Left cardiac atrium (tissue), 4 donors: ENCODE results near the gene USP33. TPM values are rescaled to one million over a fixed set of nuclear protein-coding genes. Genes with fewer than 3 reads are reported as not detected.
"Not testable (repeated sequence)": the region's sequence is repeated elsewhere in the genome, so short reads cannot be mapped to it uniquely, and the experiment has no call there.

Experiments used
- ATAC-seq, 2 donors: fragments of 200-7000 bp; cut with Tn5 transposase; one replicate each; pipeline ENCODE4 v1.9.1; 2020; ENCODE audit warnings: mild to moderate bottlenecking in 2 of 2, moderate library complexity in 2 of 2
- DNase-seq: peaks from one replicate; pipeline ENCODE4 v3.0.0-alpha.2; 2020
- intact Hi-C, 2 donors: fragments of 100-400 bp; cut with DNase I; formaldehyde crosslinking; loops; one replicate each; pipeline versions ENCODE4 v1.14.1 to v1.15.1; 2022 to 2023
- long read RNA-seq: library from polyadenylated mRNA; unstranded; transcript quantifications from one replicate; pipeline ENCODE4 v2.0.0, GENCODE V29; 2021
- total RNA-seq, 2 donors: library from RNA; stranded (reverse); fragmentation: NEBNext Ultra II Directional; extraction: Animal tissue kit (Norgen Biotek cat#: 25700); gene quantifications; one replicate each; pipeline ENCODE4 v1.2.1, GENCODE V29; 2021
- donor health status: DM: no; HTN: yes; CAD: no.
- donor health status: DM: no; HTN: yes; CAD: no; lungs with severe emphysema.
- donor health status: DM: yes; HTN: yes; CAD: no.
- donor health status: Dilated cardiomyopathy.

USP33 gene
- total RNA-seq: 10 to 100 TPM; 32.5 to 36.1 TPM
- long read RNA-seq, full-length matches to known transcripts: 23 of 58 reads
- long read RNA-seq, partial matches to known transcripts: 16 of 58 reads
- long read RNA-seq, other reads (novel, unspliced or antisense): 19 of 58 reads

GRCh38 chr1:77759071-77760028 lies at the start of gene USP33:
Gene USP33, minus strand, starts transcription at chr1:77759852. Its CDS starts 18,155 bp downstream, at chr1:77741697.
- ATAC-seq: peak; percentile 99
- intact Hi-C loops: no loop called here
- DNase-seq: peak; percentile 92

- DNase-seq (no peak), ATAC-seq (no peak)
- intact Hi-C loops: no loop called here
Observed at GRCh38 chr1:77803371-77803770, 43.7 kb upstream of the USP33 start.

- intact Hi-C loops: no loop called here
- DNase-seq (no peak), ATAC-seq (no peak)
Observed at GRCh38 chr1:77802026-77802425, 42.4 kb upstream of the USP33 start.

DNA sequence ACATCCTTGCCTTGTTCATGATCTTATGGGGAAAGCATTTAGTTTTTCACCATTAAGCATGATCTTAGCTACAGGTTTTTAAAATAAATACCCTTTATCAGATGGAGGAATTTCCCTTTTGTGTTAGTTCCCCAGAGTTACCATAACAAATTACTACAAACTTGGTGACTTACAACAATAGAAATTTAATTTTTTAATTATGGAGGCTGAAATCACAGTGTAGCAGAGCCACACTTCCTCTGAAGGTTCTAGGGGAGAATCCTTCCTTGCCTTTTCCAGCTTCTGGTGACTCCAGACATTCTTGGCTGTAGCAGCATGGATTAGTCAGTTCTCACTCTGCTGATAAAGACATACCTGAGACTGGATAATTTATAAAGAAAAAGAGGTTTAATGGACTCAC lies 38.3 kb upstream of the USP33 start:
- intact Hi-C loops: no loop called here
- peak in 1 of 2 donors; percentile 38 for ATAC-seq

GRCh38 chr1:77796695-77797405 lies 37.2 kb upstream of the USP33 start:
- intact Hi-C loops: no loop called here
- DNase-seq (no peak), ATAC-seq (no peak)

More for the DNA sequence above, 38.3 kb upstream of the USP33 start:
- DNase-seq: no peak

DNA sequence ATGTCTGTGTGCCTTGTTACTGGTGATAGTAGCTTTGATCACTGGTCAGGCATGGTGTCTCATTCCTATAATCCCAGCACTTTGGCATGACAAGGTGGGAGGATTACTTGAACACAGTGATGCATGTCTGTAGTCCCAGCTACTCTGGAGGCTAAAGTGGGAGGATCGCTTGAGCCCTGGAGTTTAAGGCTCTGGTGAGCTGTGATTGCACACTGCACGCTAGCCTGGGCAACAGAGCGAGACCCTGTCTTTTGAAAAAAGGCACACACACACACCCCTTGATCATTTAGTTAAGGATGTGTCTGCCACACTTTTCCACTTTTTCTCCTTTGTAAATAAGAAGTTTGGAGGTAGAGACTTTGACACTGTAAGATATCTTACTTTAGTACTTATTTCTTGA lies 34.9 kb upstream of the USP33 start:
- intact Hi-C loops: no loop called here
- ATAC-seq (no peak), DNase-seq (no peak)

DNA sequence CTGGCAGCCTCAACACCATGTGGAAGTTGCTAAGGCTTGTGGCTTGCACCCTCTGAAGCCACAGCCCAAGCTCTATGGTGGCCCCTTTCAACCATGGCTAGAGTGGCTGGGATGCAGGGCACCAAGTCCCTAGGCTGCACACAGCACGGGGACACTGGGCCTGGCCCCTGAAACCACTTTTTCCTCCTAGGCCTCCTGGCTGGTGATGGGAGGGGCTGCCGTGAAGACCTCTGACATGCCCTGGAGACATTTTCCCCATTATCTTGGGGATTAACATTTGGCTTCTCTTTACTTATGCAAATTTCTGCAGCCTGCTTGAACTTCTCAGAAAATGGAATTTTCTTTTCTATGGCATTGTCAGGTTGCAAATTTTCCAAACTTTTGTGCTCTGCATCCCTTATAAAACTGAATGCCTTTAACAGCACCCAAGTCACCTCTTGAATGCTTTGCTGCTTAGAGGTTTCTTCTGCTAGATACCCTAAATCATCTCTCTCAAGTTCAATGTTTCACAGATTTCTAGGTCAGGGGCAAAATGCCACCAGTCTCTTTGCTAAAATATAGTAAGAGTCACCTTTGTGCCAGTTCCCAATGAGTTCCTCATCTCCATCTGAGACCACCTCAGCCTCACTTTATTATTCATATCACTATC lies 26.6 kb upstream of the USP33 start:
- DNase-seq, intact Hi-C loops, ATAC-seq: not testable (repeated sequence)

DNA sequence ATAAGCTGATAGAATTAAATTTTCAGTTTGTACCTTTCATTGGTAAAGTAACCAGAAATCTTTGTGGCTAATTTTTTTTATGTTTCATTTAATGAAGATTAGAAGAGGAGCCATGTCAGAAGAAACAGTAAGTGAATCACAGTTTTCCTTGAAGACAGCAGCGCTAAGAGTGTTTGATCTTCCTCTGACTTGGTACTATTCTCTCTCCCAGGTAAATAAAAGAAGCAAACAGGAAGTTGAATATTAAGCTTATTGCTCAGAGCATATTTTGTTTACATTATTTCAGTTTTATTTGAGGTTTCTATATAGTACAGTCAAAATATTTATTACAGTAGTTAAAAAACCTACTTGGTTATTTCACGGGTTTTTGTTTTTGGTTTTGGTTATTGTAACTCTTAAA lies 23.5 kb upstream of the USP33 start:
- no peak for ATAC-seq
- no peak for DNase-seq
- intact Hi-C loops: no loop called here

- intact Hi-C loops: no loop called here
Observed at GRCh38 chr1:77781683-77782082, 22.0 kb upstream of the USP33 start.

GRCh38 chr1:77779529-77780281 lies 20.1 kb upstream of the USP33 start, which contains the start of gene MIGA1:
Gene MIGA1, plus strand, starts transcription at chr1:77779649. Its CDS starts 3,604 bp downstream, at chr1:77783253.
- DNase-seq: peak; percentile 91
- intact Hi-C loops: no loop called here
- ATAC-seq: peak; percentile 99 to 100

More at GRCh38 chr1:77781683-77782082, 22.0 kb upstream of the USP33 start:
- ATAC-seq: no peak
- DNase-seq: no peak

DNA sequence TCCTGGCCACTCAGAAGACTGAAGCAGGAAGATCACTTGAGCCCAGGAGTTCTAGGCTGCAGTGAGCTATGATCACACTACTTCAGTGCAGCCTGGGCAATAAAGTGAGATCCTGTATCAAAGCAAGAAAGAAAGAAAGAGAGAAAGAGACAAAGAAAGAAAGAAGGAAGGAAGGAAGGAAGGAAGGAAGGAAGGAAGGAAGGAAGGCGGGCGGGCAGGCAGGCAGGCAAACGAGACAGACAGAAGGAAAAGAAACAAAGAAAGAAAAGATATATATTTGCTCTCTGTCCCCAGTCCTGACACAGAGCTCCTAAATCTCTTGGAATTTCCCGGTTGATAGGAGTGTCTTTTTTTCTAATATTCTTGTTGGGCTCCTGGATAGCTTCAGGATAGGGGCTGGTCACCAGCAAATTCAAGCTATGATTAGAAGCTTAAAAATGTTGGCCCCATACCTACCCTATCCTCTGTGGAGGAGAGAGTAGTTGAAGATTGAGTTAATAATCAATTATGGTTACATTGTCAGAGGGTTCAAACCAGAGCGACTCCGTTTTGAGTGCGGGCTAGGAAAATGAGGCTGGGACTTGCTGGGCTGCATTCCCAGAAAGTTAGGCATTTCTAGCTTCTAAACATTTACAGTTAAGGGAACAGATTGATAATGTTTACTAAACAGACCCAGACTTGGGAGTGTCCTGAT lies 16.5 kb upstream of the USP33 start:
- intact Hi-C loops: no loop called here
- DNase-seq (no peak), ATAC-seq (no peak)

DNA sequence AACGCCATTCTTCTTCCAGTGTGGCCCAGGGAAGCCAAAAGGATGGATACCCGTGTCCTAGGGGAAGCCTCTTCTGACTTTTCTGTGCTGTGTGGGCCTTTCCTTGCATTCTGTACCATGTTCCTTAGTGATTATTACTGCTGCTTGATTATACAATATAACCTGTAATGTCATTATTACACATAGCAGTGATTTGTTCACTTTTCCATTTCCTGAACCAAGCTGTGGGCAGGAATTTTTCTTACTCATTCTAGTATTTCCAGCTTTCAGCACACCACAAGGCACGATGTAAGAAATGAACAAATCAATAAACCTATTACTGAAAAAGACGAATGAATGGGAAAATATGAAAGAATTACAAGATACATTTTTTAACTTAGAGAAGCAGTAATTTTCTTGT lies 8.4 kb upstream of the USP33 start:
- intact Hi-C loops: no loop called here
- DNase-seq (no peak), ATAC-seq (no peak)

GRCh38 chr1:77762072-77762476 lies 2.4 kb upstream of the USP33 start:
- intact Hi-C loops: no loop called here
- DNase-seq: no peak
- ATAC-seq: no peak

- peak in 1 of 2 donors; percentile 23 for ATAC-seq
Observed at GRCh38 chr1:77757603-77758002, 2.0 kb downstream of the USP33 start.

GRCh38 chr1:77757066-77757584 lies 2.5 kb downstream of the USP33 start:
- ATAC-seq (no peak), DNase-seq (no peak)
- intact Hi-C loops: no loop called here

More at GRCh38 chr1:77757603-77758002, 2.0 kb downstream of the USP33 start:
- DNase-seq: no peak
- intact Hi-C loops: no loop called here

GRCh38 chr1:77756052-77756754 lies 3.4 kb downstream of the USP33 start:
- ATAC-seq (no peak), DNase-seq (no peak)
- intact Hi-C loops: no loop called here

DNA sequence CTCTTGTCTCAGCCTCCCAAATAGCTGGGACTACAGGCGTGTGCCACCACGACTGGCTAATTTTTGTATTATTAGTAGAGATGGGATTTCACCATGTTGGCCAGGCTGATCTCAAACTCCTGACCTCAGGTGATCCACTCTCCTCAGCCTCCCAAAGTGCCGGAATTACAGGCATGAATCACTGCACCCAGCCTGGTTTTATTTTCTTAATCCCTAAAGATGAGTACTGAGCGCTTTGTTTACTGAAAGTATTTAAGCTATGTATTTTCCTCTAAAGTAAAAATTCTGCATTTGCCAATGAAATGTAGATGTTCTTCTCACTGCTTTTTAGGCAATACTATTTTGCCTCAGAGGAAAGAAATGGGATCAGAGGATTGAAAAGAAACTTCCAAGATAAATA lies 10.2 kb downstream of the USP33 start:
- DNase-seq, ATAC-seq, intact Hi-C loops: not testable (repeated sequence)
